WTC11 (cell line): Measurements from ENCODE around the gene UNC50. TPM values are rescaled to one million over a fixed set of nuclear protein-coding genes. Genes with fewer than 3 reads are reported as not detected.

Experiments used
- ATAC-seq: fragments of 200-7000 bp; cut with Tn5 transposase; 2 replicates; pipeline ENCODE4 v1.10.0; 2021; ENCODE audit warnings: mild to moderate bottlenecking, moderate library complexity
- CTCF ChIA-PET: fragments of 300-600 bp; sonication (Branson Sonifier 250); formaldehyde crosslinking; loops from one replicate; lab custom pipeline; 2021; ENCODE audit warnings: antibody characterized with exemption; lab: Charles Lee
- POLR2A ChIA-PET: fragments of 350-600 bp; sonication (Branson Sonifier 250); formaldehyde crosslinking; loops from one replicate; lab custom pipeline; 2021; ENCODE audit warnings: antibody characterized with exemption; lab: Charles Lee
- DNase-seq: peaks from one replicate; pipeline ENCODE4 v3.0.0; 2021; ENCODE audit warnings: low spot score
- H3K27ac Mint-ChIP-seq: 2 replicates; pipeline ENCODE4 v1.8.0; 2021; ENCODE audit warnings: mixed read lengths
- H3K27me3 Mint-ChIP-seq: 2 replicates; pipeline ENCODE4 v1.8.0; 2021; ENCODE audit warnings: low read depth, mild to moderate bottlenecking, moderate library complexity, mixed read lengths
- H3K36me3 Mint-ChIP-seq: 2 replicates; pipeline ENCODE4 v1.8.0; 2021; ENCODE audit warnings: mixed read lengths
- H3K4me1 Mint-ChIP-seq: 2 replicates; pipeline ENCODE4 v1.8.0; 2022; ENCODE audit warnings: mixed read lengths
- H3K4me3 Mint-ChIP-seq: 2 replicates; pipeline ENCODE4 v1.8.0; 2021; ENCODE audit warnings: mild to moderate bottlenecking, moderate library complexity, mixed read lengths
- H3K9me3 Mint-ChIP-seq: 2 replicates; pipeline ENCODE4 v1.8.0; 2021; ENCODE audit warnings: mixed read lengths
- CBFB ChIP-seq: sonication (generic); formaldehyde crosslinking; IDR thresholded peaks from 2 replicates; pipeline ENCODE4 v1.8.1; 2022; ENCODE audit warnings: mild to moderate bottlenecking, low read depth, missing genetic modification reagents
- CTCF ChIP-seq: fragments of 200-600 bp; IDR thresholded peaks from 2 replicates; pipeline ENCODE4 v1.8.0; 2022; ENCODE audit warnings: antibody characterized with exemption
- E2F5 ChIP-seq: sonication (generic); formaldehyde crosslinking; IDR thresholded peaks from 2 replicates; pipeline ENCODE4 v1.8.1; 2022; ENCODE audit warnings: mild to moderate bottlenecking, moderate library complexity, missing genetic modification reagents
- FOXJ3 ChIP-seq: sonication (generic); formaldehyde crosslinking; IDR thresholded peaks from 2 replicates; pipeline ENCODE4 v1.9.0; 2021; ENCODE audit warnings: missing genetic modification reagents, mild to moderate bottlenecking, borderline replicate concordance
- FOXK1 ChIP-seq: sonication (generic); formaldehyde crosslinking; IDR thresholded peaks from 2 replicates; pipeline ENCODE4 v1.8.0; 2022; ENCODE audit warnings: mild to moderate bottlenecking, moderate library complexity, missing genetic modification reagents
- FOXP1 ChIP-seq: sonication (generic); formaldehyde crosslinking; IDR thresholded peaks from 2 replicates; pipeline ENCODE4 v1.8.0; 2022; ENCODE audit warnings: missing genetic modification reagents, mild to moderate bottlenecking, moderate library complexity, borderline replicate concordance
- HMGA2 ChIP-seq: fragments of 250-450 bp; sonication (Bioruptor Pico); IDR thresholded peaks from 2 replicates; pipeline ENCODE4 v1.4.0; 2021; ENCODE audit warnings: mild to moderate bottlenecking, moderate library complexity
- JUN ChIP-seq: sonication (generic); formaldehyde crosslinking; IDR thresholded peaks from 2 replicates; pipeline ENCODE4 v1.8.0; 2023; ENCODE audit warnings: mild to moderate bottlenecking, missing genetic modification reagents
- MAX ChIP-seq: sonication (generic); formaldehyde crosslinking; IDR thresholded peaks from 2 replicates; pipeline ENCODE4 v1.8.0; 2022; ENCODE audit warnings: mild to moderate bottlenecking, missing genetic modification reagents
- MYBL2 ChIP-seq: sonication (generic); formaldehyde crosslinking; IDR thresholded peaks from 2 replicates; pipeline ENCODE4 v1.8.1; 2023; ENCODE audit warnings: mild to moderate bottlenecking, moderate library complexity, missing genetic modification reagents
- OVOL2 ChIP-seq: fragments of 250-450 bp; sonication (Bioruptor Pico); IDR thresholded peaks from 2 replicates; pipeline ENCODE4 v1.9.0; 2021; ENCODE audit warnings: mild to moderate bottlenecking, borderline replicate concordance
- PRDM15 ChIP-seq: sonication (generic); formaldehyde crosslinking; IDR thresholded peaks from 2 replicates; pipeline ENCODE4 v1.8.0; 2022; ENCODE audit warnings: missing genetic modification reagents
- SP1 ChIP-seq: sonication (generic); formaldehyde crosslinking; conservative IDR thresholded peaks from 2 replicates; pipeline ENCODE4 v1.8.1; 2022; ENCODE audit warnings: missing genetic modification reagents
- STAT6 ChIP-seq: sonication (generic); formaldehyde crosslinking; conservative IDR thresholded peaks from 2 replicates; pipeline ENCODE4 v1.8.1; 2023; ENCODE audit warnings: mild to moderate bottlenecking, low read depth, missing genetic modification reagents, moderate library complexity
- TEAD4 ChIP-seq: sonication (generic); formaldehyde crosslinking; IDR thresholded peaks from 2 replicates; pipeline ENCODE4 v1.8.0; 2022; ENCODE audit warnings: mild to moderate bottlenecking, missing genetic modification reagents
- USF2 ChIP-seq: sonication (generic); formaldehyde crosslinking; IDR thresholded peaks from 2 replicates; pipeline ENCODE4 v1.8.1; 2023; ENCODE audit warnings: mild to moderate bottlenecking, missing genetic modification reagents, moderate library complexity
- ZNF263 ChIP-seq: sonication (generic); formaldehyde crosslinking; IDR thresholded peaks from 2 replicates; pipeline ENCODE4 v1.8.1; 2022; ENCODE audit warnings: low read depth, mild to moderate bottlenecking, moderate library complexity, missing genetic modification reagents
- ZNF281 ChIP-seq: sonication (generic); formaldehyde crosslinking; IDR thresholded peaks from 2 replicates; pipeline ENCODE4 v1.8.0; 2023; ENCODE audit warnings: mild to moderate bottlenecking, missing genetic modification reagents
- ZNF671 ChIP-seq: fragments of 250-450 bp; sonication (Bioruptor Pico); IDR thresholded peaks from 2 replicates; pipeline ENCODE4 v1.8.0; 2021; ENCODE audit warnings: mild to moderate bottlenecking
- total RNA-seq: library from RNA; stranded (reverse); gene quantifications from 3 replicates; pipeline ENCODE4 v1.2.3, GENCODE V29; 2021

The UNC50 gene
- total RNA-seq, 1 experiment from 2014 or later, result 26.7 TPM

DNA sequence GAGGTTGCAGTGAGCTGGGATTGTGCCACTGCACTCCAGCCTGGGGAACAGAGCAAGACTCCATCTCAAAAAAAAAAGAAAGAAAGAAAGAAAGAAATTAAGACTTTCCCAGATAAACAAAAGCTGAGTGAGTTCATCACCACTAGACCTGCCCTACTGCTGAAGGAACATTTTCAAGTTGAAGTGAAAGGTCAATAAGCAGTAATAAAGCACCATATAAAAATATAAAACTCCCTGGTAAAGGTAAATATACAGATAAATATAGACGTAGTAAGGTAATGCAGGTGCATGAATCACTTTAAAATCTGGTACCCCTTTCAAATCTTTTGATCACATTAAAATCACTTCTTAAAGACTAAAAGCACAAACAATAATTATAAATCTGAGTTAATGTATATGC lies 42.6 kb downstream of the UNC50 start:
- Mint-ChIP-seq H3K27me3 (no peaks in the 10 kb centered on the region), H3K4me1 (no peaks in the 10 kb centered on the region), H3K36me3 (no peaks in the 10 kb centered on the region), H3K4me3 (no peak overlapping the region), H3K9me3 (no peaks in the 10 kb centered on the region), H3K27ac (no peak overlapping the region)
- DNase-seq (no peak), ATAC-seq (no peak)
- POLR2A ChIA-PET, result no interaction called here
- no peak for TF ChIP-seq ZNF263
- TF ChIP-seq FOXP1 (CRISPR knock-in tag), result no peak
- TF ChIP-seq USF2 (CRISPR knock-in tag), result no peak
- TF ChIP-seq ZNF671 (CRISPR knock-in tag), result no peak
- TF ChIP-seq STAT6 (CRISPR knock-in tag), result no peak
- no peak for TF ChIP-seq CBFB (CRISPR knock-in tag)
- CTCF ChIA-PET, result no interaction called here

DNA sequence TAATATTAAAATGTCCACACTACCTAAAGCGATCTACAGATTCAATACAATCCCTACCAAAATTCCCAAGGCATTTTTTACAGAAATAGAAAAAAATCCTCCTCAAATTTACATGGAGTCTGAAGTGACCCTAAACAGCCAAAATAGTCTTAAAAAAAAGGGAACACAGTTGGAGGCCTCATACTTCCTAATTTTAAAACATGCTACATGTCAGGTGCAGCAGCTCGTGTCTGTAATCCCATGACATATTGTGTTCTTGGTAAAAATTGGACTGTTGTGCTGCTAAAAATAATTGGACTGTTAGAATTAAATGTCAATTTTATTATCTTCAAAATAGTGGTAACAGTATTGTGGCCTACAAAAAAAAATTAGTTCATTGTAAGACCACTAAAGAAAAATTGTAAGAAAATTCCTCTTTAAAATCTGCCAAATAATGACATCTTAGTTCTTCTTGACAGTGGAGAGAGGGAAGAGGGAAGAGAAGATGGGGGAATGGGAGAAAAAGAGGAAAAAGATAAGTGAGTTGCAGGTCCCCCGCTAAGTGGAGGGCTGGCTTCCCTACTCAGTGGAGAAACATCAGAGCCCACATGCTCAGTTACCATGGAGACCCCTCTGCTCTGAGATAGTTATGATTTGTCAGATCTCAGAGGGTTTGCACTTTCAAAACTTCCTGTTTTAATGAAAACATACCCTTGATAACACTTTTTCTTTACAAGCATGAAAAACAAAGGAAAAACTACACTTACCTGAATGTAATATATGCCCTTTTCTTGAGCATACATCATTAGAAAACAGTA lies 46.5 kb downstream of the UNC50 start:
- Mint-ChIP-seq H3K36me3 (no peaks in the 10 kb centered on the region), H3K27me3 (no peaks in the 10 kb centered on the region), H3K4me1 (no peaks in the 10 kb centered on the region), H3K27ac (no peak overlapping the region), H3K4me3 (no peak overlapping the region), H3K9me3 (no peaks in the 10 kb centered on the region)
- ChIA-PET CTCF (interaction anchor here (0.6 kb wide), 1 partner anchor 182 kb away, joined by 5 read pairs; no protein-coding TSS in a partner anchor), POLR2A (no interaction called here)
- DNase-seq (no peak), ATAC-seq (no peak)
- TF ChIP-seq PRDM15 (CRISPR knock-in tag) (no peak), SP1 (CRISPR knock-in tag) (no peak), MAX (CRISPR knock-in tag) (no peak), HMGA2 (CRISPR knock-in tag) (no peak), CTCF (no peak), ZNF281 (no peak), ZNF263 (no peak), FOXJ3 (CRISPR knock-in tag) (no peak), JUN (CRISPR knock-in tag) (no peak), E2F5 (CRISPR knock-in tag) (no peak), TEAD4 (CRISPR knock-in tag) (no peak), USF2 (CRISPR knock-in tag) (no peak), MYBL2 (CRISPR knock-in tag) (no peak), OVOL2 (CRISPR knock-in tag) (no peak), FOXK1 (CRISPR knock-in tag) (no peak)
